CD4-positive, alpha-beta T cell (primary cell): ENCODE data around the gene CXCR6. TPM values are rescaled to one million over a fixed set of nuclear protein-coding genes. Genes with fewer than 3 reads are reported as not detected.

Experiments used
- ATAC-seq: fragments of 200-7000 bp; cut with Tn5 transposase; one replicate; pipeline ENCODE4 v1.10.0; 2022; ENCODE audit warnings: mild to moderate bottlenecking; ENCODE audit not compliant: poor library complexity
- CTCF ChIA-PET: fragments of 350-600 bp; sonication (Branson Sonifier 250); formaldehyde crosslinking; loops from one replicate; lab custom pipeline; 2021; ENCODE audit warnings: antibody characterized with exemption, inconsistent platforms; lab: Charles Lee
- POLR2A ChIA-PET: fragments of 350-600 bp; sonication (Branson Sonifier 250); formaldehyde crosslinking; loops from one replicate; lab custom pipeline; 2021; ENCODE audit warnings: antibody characterized with exemption, inconsistent platforms; lab: Charles Lee
- DNase-seq, 14 experiments: peaks; one replicate each; pipeline ENCODE4 v3.0.0-alpha.2; 2013 to 2020; ENCODE audit warnings: mixed read lengths in 2 of 14
- H3K27ac ChIP-seq, 2 donors: one replicate each; pipeline versions ENCODE4 v1.5.1 to v1.7.0; 2013; ENCODE audit warnings: low read length in 2 of 2, low read depth in 1 of 2, mild to moderate bottlenecking in 1 of 2
- H3K27me3 ChIP-seq, 2 experiments: 1 replicate in 1 of 2; 2 replicates in 1 of 2; pipeline versions ENCODE4 v1.6.1 to v1.7.0; 2013; ENCODE audit warnings: low read length in 2 of 2, control low read depth in 1 of 2, mild to moderate bottlenecking in 1 of 2, moderate library complexity in 1 of 2; ENCODE audit not compliant: insufficient read depth in 2 of 2, control insufficient read depth in 1 of 2
- H3K36me3 ChIP-seq: one replicate; pipeline ENCODE4 v1.6.1; 2013; ENCODE audit warnings: low read length, control low read depth; ENCODE audit not compliant: insufficient read depth
- H3K4me1 ChIP-seq: one replicate; pipeline ENCODE4 v1.6.1; 2013; ENCODE audit warnings: low read length, control low read depth; ENCODE audit not compliant: insufficient read depth
- H3K4me3 ChIP-seq: one replicate; pipeline ENCODE4 v1.5.1; 2013; ENCODE audit warnings: mild to moderate bottlenecking, low read length, moderate library complexity
- H3K9me3 ChIP-seq, 2 experiments: 1 replicate in 1 of 2; 2 replicates in 1 of 2; pipeline versions ENCODE4 v1.6.1 to v1.7.0; 2013; ENCODE audit warnings: low read length in 2 of 2, mild to moderate bottlenecking in 2 of 2, control low read depth in 1 of 2, moderate library complexity in 1 of 2; ENCODE audit not compliant: control insufficient read depth in 1 of 2, insufficient read depth in 1 of 2
- H3K27ac Mint-ChIP-seq: one replicate; pipeline ENCODE4 v1.8.0; 2020; ENCODE audit warnings: mixed read lengths
- H3K27me3 Mint-ChIP-seq: one replicate; pipeline ENCODE4 v1.8.0; 2021; ENCODE audit warnings: mixed read lengths
- H3K36me3 Mint-ChIP-seq: one replicate; pipeline ENCODE4 v1.8.0; 2021; ENCODE audit warnings: low read depth, mixed read lengths
- H3K4me1 Mint-ChIP-seq: one replicate; pipeline ENCODE4 v1.8.0; 2021; ENCODE audit warnings: low read depth, mixed read lengths
- H3K4me3 Mint-ChIP-seq: one replicate; pipeline ENCODE4 v1.8.0; 2020; ENCODE audit warnings: mild to moderate bottlenecking, mixed read lengths
- H3K9me3 Mint-ChIP-seq: one replicate; pipeline ENCODE4 v1.8.0; 2020; ENCODE audit warnings: mixed read lengths
- intact Hi-C, 2 experiments: fragments of 100-400 bp; cut with DNase I in 1 of 2; cut with micrococcal nuclease in 1 of 2; formaldehyde crosslinking; loops; one replicate each; pipeline versions ENCODE4 v1.15.1 to v1.9.0; 2023 to 2025; cut with DNase I, micrococcal nuclease
- total RNA-seq, 174 experiments: library from RNA in 2 of 174; stranded (reverse) in 2 of 174; gene quantifications; one replicate each; pipeline ENCODE4 v1.2.3 and lab custom pipeline; 2021 to 2026
- TF ChIP-seq, protein P1 (sequence below): fragments of 200-600 bp; IDR thresholded peaks from one replicate; pipeline ENCODE4 v1.8.0; 2022; ENCODE audit warnings: antibody characterized with exemption, mild to moderate bottlenecking

CXCR6 gene
- total RNA-seq, 2 experiments from 2014 or later = 1.7 to 2.0 TPM

DNA sequence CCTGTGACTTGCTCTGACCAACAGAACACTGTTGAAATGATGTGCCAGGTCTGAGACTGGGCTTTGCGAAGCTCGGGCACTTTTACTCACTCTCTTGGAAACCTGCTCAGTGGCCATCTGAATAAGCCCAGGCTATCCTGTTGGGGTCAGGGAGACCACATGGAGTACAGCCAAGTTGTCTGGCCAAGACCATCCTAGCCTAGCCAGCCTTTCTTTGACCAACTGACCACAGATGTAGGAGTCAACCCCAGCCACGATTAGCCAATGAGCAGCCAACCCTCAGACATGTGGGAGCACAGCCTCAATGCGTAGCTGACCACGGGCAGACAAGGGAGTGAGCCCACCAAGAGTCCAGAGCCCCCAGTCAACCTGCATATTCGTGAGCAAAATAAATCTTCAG is 30.8 kb upstream of the CXCR6 start:
- Mint-ChIP-seq H3K4me3 (no peak overlapping the region), H3K27ac (peak overlapping the region; percentile 68), H3K27me3 (no peaks in the 10 kb centered on the region), H3K4me1 (peaks cover 76% of the 10 kb centered on the region), H3K9me3 (no peaks in the 10 kb centered on the region), H3K36me3 (no peaks in the 10 kb centered on the region)
- Histone ChIP-seq H3K27me3 (no peaks in the 10 kb centered on the region), H3K9me3 (no peaks in the 10 kb centered on the region), H3K36me3 (no peaks in the 10 kb centered on the region), H3K4me3 (no peak overlapping the region), H3K27ac (no peak overlapping the region), H3K4me1 (peaks cover 78% of the 10 kb centered on the region)
- ChIA-PET POLR2A (interaction anchor here (0.6 to 1.1 kb wide), 2 partner anchors 22 to 54 kb away, joined by 4 to 5 read pairs; no protein-coding TSS in a partner anchor), CTCF (no interaction called here)
- intact Hi-C loops = no loop called here
- TF ChIP-seq, protein P1, sequence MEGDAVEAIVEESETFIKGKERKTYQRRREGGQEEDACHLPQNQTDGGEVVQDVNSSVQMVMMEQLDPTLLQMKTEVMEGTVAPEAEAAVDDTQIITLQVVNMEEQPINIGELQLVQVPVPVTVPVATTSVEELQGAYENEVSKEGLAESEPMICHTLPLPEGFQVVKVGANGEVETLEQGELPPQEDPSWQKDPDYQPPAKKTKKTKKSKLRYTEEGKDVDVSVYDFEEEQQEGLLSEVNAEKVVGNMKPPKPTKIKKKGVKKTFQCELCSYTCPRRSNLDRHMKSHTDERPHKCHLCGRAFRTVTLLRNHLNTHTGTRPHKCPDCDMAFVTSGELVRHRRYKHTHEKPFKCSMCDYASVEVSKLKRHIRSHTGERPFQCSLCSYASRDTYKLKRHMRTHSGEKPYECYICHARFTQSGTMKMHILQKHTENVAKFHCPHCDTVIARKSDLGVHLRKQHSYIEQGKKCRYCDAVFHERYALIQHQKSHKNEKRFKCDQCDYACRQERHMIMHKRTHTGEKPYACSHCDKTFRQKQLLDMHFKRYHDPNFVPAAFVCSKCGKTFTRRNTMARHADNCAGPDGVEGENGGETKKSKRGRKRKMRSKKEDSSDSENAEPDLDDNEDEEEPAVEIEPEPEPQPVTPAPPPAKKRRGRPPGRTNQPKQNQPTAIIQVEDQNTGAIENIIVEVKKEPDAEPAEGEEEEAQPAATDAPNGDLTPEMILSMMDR = no peak
- ATAC-seq = no peak
- DNase-seq = no peak

DNA sequence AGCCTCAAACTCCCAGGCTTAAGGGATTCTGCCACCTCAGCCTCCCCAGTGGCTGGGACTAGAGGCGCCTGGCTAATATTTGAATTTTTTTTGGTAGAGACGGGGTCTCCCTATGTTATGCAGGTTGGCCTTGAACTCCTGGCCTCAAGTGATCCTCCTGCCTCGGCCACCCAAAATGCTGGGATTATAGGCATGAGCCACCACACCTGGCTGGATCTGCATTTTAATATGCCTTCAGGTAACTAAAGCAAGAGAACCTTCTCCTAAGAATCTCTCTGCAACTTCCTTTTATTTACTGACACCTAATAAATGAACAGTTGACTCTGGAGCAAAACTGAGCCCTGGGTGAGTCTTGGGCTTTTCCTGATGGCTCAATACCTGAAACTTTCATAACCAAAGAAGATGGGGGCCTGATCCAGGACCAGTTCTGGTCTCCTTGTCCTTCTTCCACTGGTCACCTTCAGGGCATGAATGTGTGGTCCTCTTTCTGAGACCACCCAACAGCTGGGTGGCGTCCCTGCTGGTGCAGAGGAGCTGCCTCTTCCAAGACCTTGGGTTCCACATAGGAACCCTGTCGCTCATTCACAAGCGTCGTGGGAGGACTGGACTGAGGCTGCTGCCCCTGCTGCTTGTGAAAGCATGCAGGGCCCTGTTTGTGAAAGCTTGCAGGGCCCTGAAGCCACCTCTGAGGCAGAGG is 28.8 kb upstream of the CXCR6 start:
- Histone ChIP-seq H3K27me3 (no peaks in the 10 kb centered on the region), H3K27ac (peak overlapping the region in 1 of 2 donors; percentile 7), H3K4me3 (no peak overlapping the region), H3K9me3 (no peaks in the 10 kb centered on the region), H3K36me3 (peaks cover 6% of the 10 kb centered on the region), H3K4me1 (peaks cover 64% of the 10 kb centered on the region)
- Mint-ChIP-seq H3K27ac (peak overlapping the region; percentile 72), H3K27me3 (no peaks in the 10 kb centered on the region), H3K4me3 (no peak overlapping the region), H3K4me1 (peaks cover 60% of the 10 kb centered on the region), H3K36me3 (peaks cover 16% of the 10 kb centered on the region), H3K9me3 (no peaks in the 10 kb centered on the region)
- TF ChIP-seq, protein P1 = no peak
- CTCF ChIA-PET = no interaction called here
- ATAC-seq (no peak), DNase-seq (no peak)
- intact Hi-C loops = loop anchor here (2.0 to 5.0 kb wide), 3 partner anchors 42 to 72 kb away; partner anchors contain the start of gene LZTFL1 (in 2 of the 2)
- POLR2A ChIA-PET = interaction anchor here (1.1 kb wide), 1 partner anchor 62 kb away, joined by 3 read pairs; no protein-coding TSS in a partner anchor

DNA sequence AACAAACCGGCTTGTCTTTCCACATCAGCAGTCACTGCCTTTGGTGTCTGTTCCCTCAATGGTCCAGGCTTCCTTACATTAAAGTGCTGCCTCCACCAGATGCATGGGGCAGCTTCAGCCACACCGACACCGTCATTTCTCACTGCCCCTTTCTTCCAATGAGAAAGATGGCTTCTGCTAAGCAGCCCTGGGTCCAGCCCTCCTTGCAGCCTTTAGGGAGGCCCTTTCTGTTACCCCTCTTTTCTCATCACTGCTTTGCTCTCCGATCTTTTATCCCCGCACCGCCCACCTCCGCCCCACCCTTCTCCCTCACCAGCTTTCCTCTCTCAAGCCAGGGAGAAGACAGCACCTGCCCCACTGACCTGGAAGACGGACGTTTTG is 28.2 kb upstream of the CXCR6 start:
- DNase-seq = no peak
- intact Hi-C loops = loop anchor here (2.0 to 5.0 kb wide), 3 partner anchors 43 to 73 kb away; partner anchors contain the start of gene LZTFL1 (in 2 of the 2)
- no peak for ATAC-seq
- POLR2A ChIA-PET = interaction anchor here (0.6 to 1.2 kb wide), 5 partner anchors 11 to 226 kb away, joined by 3 to 4 read pairs (median 3); partner anchors contain the start of genes CCR9, LZTFL1 and SACM1L
- Histone ChIP-seq H3K27me3 (no peaks in the 10 kb centered on the region), H3K4me3 (peak overlapping the region; percentile 42), H3K9me3 (no peaks in the 10 kb centered on the region), H3K36me3 (peaks cover 10% of the 10 kb centered on the region), H3K4me1 (peaks cover 58% of the 10 kb centered on the region), H3K27ac (peak overlapping the region in 1 of 2 donors; percentile 7)
- TF ChIP-seq, protein P1 = no peak
- Mint-ChIP-seq H3K4me3 (peak overlapping the region; percentile 87), H3K9me3 (no peaks in the 10 kb centered on the region), H3K27ac (peak overlapping the region; percentile 72), H3K4me1 (peaks cover 54% of the 10 kb centered on the region), H3K27me3 (no peaks in the 10 kb centered on the region), H3K36me3 (peaks cover 19% of the 10 kb centered on the region)
- CTCF ChIA-PET = no interaction called here
